OCI-LY1 (cell line): ENCODE results near the gene PPP1R3E.

Experiments used
- H2AFZ ChIP-seq: fragments of 200-600 bp; sonication (generic), shearing (Covaris generic); 2 replicates; pipeline ENCODE4 v1.6.0; 2014; ENCODE audit warnings: antibody characterized with exemption, mild to moderate bottlenecking, low read length
- H3F3A ChIP-seq: fragments of 200-600 bp; sonication (generic), shearing (Covaris generic); 2 replicates; pipeline ENCODE4 v1.6.0; 2014; ENCODE audit warnings: mild to moderate bottlenecking, antibody characterized with exemption, low read length, moderate library complexity; ENCODE audit not compliant: insufficient read depth
- H3K27ac ChIP-seq: fragments of 200-600 bp; sonication (generic); 2 replicates; pipeline ENCODE4 v1.5.1; 2014; ENCODE audit warnings: low read length, mixed run types, mild to moderate bottlenecking, low read depth; ENCODE audit not compliant: poor library complexity, severe bottlenecking
- H3K27me3 ChIP-seq: fragments of 200-600 bp; sonication (generic); 2 replicates; pipeline ENCODE4 v1.6.0; 2014; ENCODE audit warnings: antibody characterized with exemption, mild to moderate bottlenecking, low read length, moderate library complexity; ENCODE audit not compliant: insufficient read depth
- H3K36me3 ChIP-seq: fragments of 200-600 bp; sonication (generic); 2 replicates; pipeline ENCODE4 v1.6.1; 2014; ENCODE audit warnings: mild to moderate bottlenecking, antibody characterized with exemption, low read length, moderate library complexity, mixed read lengths; ENCODE audit not compliant: insufficient read depth
- H3K4me1 ChIP-seq: fragments of 200-600 bp; sonication (generic); 2 replicates; pipeline ENCODE4 v1.5.1; 2014; ENCODE audit warnings: mild to moderate bottlenecking, low read length, moderate library complexity; ENCODE audit not compliant: insufficient read depth, severe bottlenecking
- H3K4me2 ChIP-seq: fragments of 200-600 bp; sonication (generic), shearing (Covaris generic); 2 replicates; pipeline ENCODE4 v1.6.1; 2014; ENCODE audit warnings: low read length
- H3K4me3 ChIP-seq: fragments of 200-600 bp; sonication (generic); 2 replicates; pipeline ENCODE4 v1.5.1; 2014; ENCODE audit warnings: low read length, low read depth, mild to moderate bottlenecking, mixed read lengths; ENCODE audit not compliant: poor library complexity, severe bottlenecking
- H3K79me2 ChIP-seq: fragments of 200-600 bp; shearing (Covaris generic); 2 replicates; pipeline ENCODE4 v1.6.1; 2016; ENCODE audit warnings: mixed run types, low read length, mixed read lengths; ENCODE audit not compliant: insufficient read depth
- H3K9ac ChIP-seq: fragments of 200-600 bp; sonication (generic), shearing (Covaris generic); 2 replicates; pipeline ENCODE4 v1.6.1; 2014; ENCODE audit warnings: mild to moderate bottlenecking, low read length, mixed read lengths
- H3K9me2 ChIP-seq: fragments of 200-600 bp; sonication (generic), shearing (Covaris generic); 2 replicates; pipeline ENCODE4 v1.6.1; 2014; ENCODE audit warnings: low read depth, mild to moderate bottlenecking, low read length, mixed read lengths
- H3K9me3 ChIP-seq: fragments of 200-600 bp; shearing (Covaris generic); 2 replicates; pipeline ENCODE4 v1.6.1; 2014; ENCODE audit warnings: low read length, mixed read lengths
- H4K20me1 ChIP-seq: fragments of 200-600 bp; sonication (generic), shearing (Covaris generic); 2 replicates; pipeline ENCODE4 v1.6.0; 2016; ENCODE audit warnings: mild to moderate bottlenecking, low read length; ENCODE audit not compliant: insufficient read depth
- EZH2 ChIP-seq: fragments of 200-600 bp; sonication (generic), shearing (Covaris generic); IDR thresholded peaks from 2 replicates; pipeline ENCODE4 v1.8.0; 2017; ENCODE audit warnings: borderline replicate concordance, mixed run types, mild to moderate bottlenecking, antibody characterized with exemption, low read length, moderate library complexity, mixed read lengths
- TF ChIP-seq, protein P1 (sequence below): fragments of 200-600 bp; sonication (generic), shearing (Covaris generic); IDR thresholded peaks from 2 replicates; pipeline ENCODE4 v1.5.1; 2017; ENCODE audit warnings: mild to moderate bottlenecking, antibody characterized with exemption, low read length, moderate library complexity, mixed read lengths

Gene PPP1R3E

DNA sequence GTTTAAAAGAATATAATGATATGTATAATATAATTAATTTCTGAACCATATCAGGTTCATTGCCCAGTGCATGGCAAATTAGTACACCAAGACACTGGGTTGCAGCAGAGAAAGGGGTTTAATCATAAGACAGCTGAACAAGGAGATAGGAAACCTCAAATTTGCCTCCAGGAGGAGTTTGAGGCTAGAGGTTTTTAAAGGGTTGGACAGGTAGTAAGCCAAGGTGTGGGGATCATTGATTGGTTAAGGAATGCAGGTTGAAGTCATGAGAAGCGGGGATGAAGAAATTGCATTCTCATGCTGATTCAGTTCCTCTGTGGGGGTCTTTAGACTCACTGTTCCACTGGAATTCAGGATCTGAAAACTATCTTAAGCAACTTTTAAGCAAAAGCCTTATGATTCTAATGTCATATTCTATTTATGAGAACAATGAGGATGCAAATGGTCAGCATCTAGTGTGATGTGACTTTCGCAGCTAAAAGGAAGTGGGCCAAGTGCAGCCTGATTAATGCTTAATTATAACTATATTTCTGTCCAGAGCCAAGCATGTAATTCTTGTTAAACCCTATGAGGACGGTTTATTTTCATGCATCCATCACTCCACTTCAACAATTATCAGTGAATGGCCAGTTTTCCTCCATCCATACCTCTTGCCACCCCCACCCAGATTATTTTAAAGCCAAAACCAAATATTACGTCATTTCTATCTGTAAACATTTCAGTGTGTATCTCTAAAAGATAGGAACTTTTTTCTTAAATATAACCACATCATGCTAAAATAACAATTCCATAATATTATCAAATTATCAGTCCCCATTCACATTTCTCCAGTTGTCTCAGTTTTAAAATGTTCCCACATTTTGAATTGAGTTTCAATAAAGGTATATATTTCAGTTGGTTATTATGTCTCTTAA is 50.0 kb downstream of the PPP1R3E start:
- no peak overlapping the region for H3K4me2 ChIP-seq
- H3K9me2 ChIP-seq, result no peaks in the 10 kb centered on the region
- no peaks in the 10 kb centered on the region; the same call in 1 of the 2 replicates for H3K27me3 ChIP-seq
- H3K27ac ChIP-seq, result no peak overlapping the region
- H3K79me2 ChIP-seq, result no peaks in the 10 kb centered on the region
- H3K4me1 ChIP-seq, result no peaks in the 10 kb centered on the region
- H3F3A ChIP-seq, result no peaks in the 10 kb centered on the region
- no peaks in the 10 kb centered on the region for H4K20me1 ChIP-seq
- no peak for TF ChIP-seq EZH2
- TF ChIP-seq, protein P1, sequence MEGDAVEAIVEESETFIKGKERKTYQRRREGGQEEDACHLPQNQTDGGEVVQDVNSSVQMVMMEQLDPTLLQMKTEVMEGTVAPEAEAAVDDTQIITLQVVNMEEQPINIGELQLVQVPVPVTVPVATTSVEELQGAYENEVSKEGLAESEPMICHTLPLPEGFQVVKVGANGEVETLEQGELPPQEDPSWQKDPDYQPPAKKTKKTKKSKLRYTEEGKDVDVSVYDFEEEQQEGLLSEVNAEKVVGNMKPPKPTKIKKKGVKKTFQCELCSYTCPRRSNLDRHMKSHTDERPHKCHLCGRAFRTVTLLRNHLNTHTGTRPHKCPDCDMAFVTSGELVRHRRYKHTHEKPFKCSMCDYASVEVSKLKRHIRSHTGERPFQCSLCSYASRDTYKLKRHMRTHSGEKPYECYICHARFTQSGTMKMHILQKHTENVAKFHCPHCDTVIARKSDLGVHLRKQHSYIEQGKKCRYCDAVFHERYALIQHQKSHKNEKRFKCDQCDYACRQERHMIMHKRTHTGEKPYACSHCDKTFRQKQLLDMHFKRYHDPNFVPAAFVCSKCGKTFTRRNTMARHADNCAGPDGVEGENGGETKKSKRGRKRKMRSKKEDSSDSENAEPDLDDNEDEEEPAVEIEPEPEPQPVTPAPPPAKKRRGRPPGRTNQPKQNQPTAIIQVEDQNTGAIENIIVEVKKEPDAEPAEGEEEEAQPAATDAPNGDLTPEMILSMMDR, result no peak
- H3K9ac ChIP-seq, result no peak overlapping the region
- no peak overlapping the region for H2AFZ ChIP-seq
- no peaks in the 10 kb centered on the region for H3K36me3 ChIP-seq
- H3K9me3 ChIP-seq, result no peaks in the 10 kb centered on the region
- no peak overlapping the region for H3K4me3 ChIP-seq

DNA sequence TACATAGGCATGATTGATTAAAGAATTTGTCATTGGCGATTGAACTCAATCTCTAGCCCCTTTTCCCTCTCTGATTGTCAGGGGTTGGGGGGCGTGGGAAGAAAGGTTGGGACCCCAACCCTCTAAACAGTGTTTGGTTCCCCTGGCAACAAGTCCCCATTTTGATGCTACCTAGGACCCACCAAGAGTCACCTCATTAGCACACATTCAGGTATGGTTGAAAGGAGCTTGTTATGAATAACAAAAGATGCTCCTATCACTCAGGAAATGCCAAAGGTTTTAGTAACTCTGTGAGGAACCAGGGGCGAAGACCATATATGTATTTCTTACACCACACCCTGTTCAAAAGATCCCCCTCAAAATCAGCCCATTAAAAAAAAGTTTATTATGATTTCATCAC is 50.7 kb downstream of the PPP1R3E start:
- H3K27ac ChIP-seq, result no peak overlapping the region
- no peaks in the 10 kb centered on the region for H3K4me1 ChIP-seq
- no peaks in the 10 kb centered on the region for H3K9me2 ChIP-seq
- H3K79me2 ChIP-seq, result no peaks in the 10 kb centered on the region
- H3K4me2 ChIP-seq, result no peak overlapping the region
- no peak overlapping the region for H3K9ac ChIP-seq
- H3K36me3 ChIP-seq, result no peaks in the 10 kb centered on the region
- H2AFZ ChIP-seq, result no peak overlapping the region
- no peaks in the 10 kb centered on the region for H3K9me3 ChIP-seq
- TF ChIP-seq EZH2, result no peak
- TF ChIP-seq, protein P1, result no peak
- no peaks in the 10 kb centered on the region for H3F3A ChIP-seq
- H4K20me1 ChIP-seq, result no peaks in the 10 kb centered on the region
- H3K4me3 ChIP-seq, result no peak overlapping the region
- no peaks in the 10 kb centered on the region; the same call in 1 of the 2 replicates for H3K27me3 ChIP-seq

DNA sequence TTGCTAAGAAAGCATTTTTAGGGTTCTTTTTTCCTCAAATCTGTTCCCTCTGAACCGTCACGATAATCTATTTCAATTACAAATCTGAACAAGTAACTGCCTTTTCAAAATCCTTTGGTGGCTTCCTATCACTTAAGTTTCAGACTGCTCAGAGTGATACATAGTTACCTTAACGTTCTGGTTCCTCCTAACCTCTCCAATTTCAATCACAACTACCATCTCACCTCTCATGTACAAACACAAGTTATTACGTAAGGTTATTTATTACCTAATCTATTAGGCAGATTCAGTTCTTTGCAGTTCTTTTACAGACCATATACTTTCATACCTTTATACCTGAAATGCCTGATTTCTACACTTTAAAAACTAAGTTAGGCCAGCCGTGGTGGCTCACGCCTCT is 52.8 kb downstream of the PPP1R3E start:
- H3K36me3 ChIP-seq, result no peaks in the 10 kb centered on the region
- H3K9ac ChIP-seq, result no peak overlapping the region
- H2AFZ ChIP-seq, result no peak overlapping the region
- no peaks in the 10 kb centered on the region for H3K4me1 ChIP-seq
- no peaks in the 10 kb centered on the region for H3K9me3 ChIP-seq
- no peak overlapping the region for H3K4me2 ChIP-seq
- H3K4me3 ChIP-seq, result no peak overlapping the region
- no peaks in the 10 kb centered on the region for H3K9me2 ChIP-seq
- H3K27me3 ChIP-seq, result no peaks in the 10 kb centered on the region; the same call in 1 of the 2 replicates
- H3K79me2 ChIP-seq, result no peaks in the 10 kb centered on the region
- no peaks in the 10 kb centered on the region for H4K20me1 ChIP-seq
- no peak for TF ChIP-seq EZH2
- TF ChIP-seq, protein P1, result no peak
- H3K27ac ChIP-seq, result no peak overlapping the region
- H3F3A ChIP-seq, result no peaks in the 10 kb centered on the region
